KG1 (cell line): ENCODE measurements around the gene PRKAR1B.

Experiments used
- DNase-seq: peaks from one replicate; lab custom pipeline; 2025; lab: John Stamatoyannopoulos, UW

Gene PRKAR1B

GRCh38 chr7:540997-541396, 186.1 kb downstream of the PRKAR1B start:
- DNase-seq, result no peak

- DNase-seq, result no peak
Observed at GRCh38 chr7:540579-540978, 186.5 kb downstream of the PRKAR1B start.

DNA sequence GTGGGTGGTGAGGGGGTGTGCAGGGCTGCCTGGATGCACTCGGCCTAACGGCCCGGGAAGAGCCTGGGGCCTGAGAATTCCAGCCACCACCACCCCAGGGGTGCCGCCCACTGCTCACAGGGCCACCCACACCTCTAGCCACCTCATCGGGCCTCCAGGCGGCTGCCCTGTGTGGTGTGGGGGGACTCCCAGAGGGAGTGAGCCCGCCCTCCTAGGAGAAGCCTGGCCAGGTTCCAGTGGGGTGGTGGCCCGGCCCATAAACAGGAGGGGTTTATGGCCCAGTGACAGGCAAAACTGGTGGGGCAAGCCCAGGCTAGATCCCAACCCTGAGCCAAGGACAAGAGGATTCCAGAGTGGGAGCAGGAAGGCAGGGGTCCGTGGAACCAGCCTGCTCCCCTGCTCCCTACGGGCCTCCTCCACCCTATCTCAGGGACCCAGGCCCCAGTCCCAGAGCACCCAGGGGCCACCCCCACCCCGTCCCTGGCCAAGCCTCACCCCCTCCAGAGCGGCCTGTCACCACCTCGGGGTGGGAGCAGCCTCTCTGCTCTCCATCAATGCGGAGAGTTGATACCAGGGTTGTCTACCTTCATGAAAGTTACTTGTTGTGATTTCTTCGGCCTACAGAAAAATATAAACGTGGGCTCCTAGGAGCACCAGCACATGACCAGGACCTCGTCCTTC, 187.2 kb downstream of the PRKAR1B start:
- DNase-seq, result no peak

- DNase-seq, result no peak
Observed at GRCh38 chr7:538764-539685, 188.1 kb downstream of the PRKAR1B start.

- no peak for DNase-seq
Observed at GRCh38 chr7:537911-538634, 189.0 kb downstream of the PRKAR1B start.

GRCh38 chr7:536231-536630, 190.8 kb downstream of the PRKAR1B start:
- no peak for DNase-seq

DNA sequence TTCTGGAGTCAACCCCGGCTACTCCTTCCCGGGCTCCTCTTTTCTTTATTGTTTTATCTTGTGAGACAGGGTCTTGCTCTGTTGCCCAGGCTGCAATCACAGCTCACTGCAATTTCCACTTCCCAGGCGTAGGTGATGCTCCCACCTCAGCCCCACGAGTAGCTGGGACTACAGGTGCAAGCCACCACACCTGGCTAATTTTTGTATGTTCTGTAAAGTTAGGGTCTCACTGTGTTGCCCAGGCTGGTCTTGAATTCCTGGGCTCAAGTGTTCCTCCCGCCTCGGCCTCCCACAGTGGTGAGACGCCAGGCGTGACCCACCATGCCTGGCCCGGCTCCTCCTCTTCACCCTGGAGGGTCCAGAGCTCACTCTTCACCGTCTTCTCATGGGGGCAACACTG, 192.1 kb downstream of the PRKAR1B start:
- DNase-seq, result no peak

GRCh38 chr7:534075-534474, 193.0 kb downstream of the PRKAR1B start:
- DNase-seq, result no peak

- DNase-seq, result no peak
Observed at GRCh38 chr7:533266-533665, 193.8 kb downstream of the PRKAR1B start.

- DNase-seq, result no peak
Observed at GRCh38 chr7:532379-533143, 194.5 kb downstream of the PRKAR1B start.

DNA sequence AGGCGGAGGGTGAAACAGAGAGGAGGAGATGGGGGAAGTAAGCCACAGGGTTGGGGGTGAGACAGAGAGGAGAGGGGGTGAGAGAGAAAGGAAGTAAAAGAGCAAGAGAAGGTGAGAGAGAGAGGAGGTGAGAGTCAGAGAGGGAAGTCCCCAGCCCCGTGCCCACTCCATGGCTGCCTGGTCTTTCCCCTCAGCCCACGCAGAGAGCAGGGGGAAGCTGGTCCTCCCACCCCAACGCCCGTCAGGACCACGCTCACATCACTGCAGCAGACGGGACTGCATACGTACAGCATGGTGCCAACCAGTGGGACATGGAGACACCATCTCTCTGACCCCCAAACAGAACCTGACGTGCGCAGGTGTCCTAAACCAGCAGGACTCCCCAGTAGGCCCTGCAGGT, 195.3 kb downstream of the PRKAR1B start:
- DNase-seq, result no peak

DNA sequence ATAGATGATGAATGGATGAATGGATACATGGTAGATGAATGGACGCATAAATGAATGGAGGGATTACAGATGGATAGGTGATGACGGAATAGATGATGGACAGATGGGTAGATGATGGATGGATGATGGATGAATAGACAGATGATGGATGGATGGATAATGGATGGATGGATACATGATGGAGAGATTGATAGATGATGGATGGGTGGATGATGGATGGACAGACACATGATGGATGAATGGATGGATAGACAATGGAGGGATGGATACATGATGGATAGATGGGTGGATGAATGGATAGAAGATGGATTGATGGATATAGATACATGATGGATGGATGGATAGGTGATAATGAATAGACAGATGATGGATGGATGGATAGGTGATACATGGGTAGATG, 198.6 kb downstream of the PRKAR1B start:
- DNase-seq, result no peak

DNA sequence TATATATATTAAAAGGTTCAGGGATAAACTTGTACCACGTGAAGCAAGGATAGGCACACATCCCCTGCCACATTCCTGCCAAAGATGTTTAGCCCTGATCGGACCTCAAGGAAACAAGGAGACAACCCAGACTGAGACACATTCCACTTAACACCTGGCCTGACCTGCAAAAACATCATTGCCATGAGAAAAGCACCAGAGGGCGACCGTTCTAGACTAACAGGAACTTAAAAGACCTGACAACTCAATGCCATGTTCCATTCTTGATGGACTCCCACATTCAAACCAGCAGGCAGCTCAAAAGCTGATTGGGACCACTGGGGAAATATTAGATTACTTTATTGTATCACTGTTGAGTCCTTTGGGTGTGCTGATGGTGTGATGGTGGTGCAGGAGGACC, 199.4 kb downstream of the PRKAR1B start:
- DNase-seq, result no peak

- DNase-seq, result no peak
Observed at GRCh38 chr7:526460-527034, 200.5 kb downstream of the PRKAR1B start.

- no peak for DNase-seq
Observed at GRCh38 chr7:525740-526139, 201.3 kb downstream of the PRKAR1B start.

DNA sequence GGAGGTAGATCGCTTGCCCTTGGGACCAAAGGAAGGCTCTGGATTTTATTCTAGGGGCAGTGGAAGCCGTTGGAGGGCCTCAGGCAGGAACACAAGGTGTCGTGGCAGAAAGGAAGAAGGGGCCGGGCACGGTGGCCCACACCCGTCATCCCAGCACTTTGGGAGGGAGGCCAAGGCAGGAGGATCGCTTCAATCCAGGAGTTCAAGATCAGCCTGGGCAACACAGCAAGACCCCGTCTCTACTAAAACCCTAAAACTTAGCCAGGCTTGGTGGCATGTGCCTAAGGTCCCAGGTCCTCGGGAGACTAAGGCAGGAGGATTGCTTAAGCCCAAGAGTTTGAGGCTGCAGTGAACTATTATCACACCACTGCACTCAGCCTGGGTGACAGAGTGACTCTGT, 202.3 kb downstream of the PRKAR1B start:
- DNase-seq, result no peak

DNA sequence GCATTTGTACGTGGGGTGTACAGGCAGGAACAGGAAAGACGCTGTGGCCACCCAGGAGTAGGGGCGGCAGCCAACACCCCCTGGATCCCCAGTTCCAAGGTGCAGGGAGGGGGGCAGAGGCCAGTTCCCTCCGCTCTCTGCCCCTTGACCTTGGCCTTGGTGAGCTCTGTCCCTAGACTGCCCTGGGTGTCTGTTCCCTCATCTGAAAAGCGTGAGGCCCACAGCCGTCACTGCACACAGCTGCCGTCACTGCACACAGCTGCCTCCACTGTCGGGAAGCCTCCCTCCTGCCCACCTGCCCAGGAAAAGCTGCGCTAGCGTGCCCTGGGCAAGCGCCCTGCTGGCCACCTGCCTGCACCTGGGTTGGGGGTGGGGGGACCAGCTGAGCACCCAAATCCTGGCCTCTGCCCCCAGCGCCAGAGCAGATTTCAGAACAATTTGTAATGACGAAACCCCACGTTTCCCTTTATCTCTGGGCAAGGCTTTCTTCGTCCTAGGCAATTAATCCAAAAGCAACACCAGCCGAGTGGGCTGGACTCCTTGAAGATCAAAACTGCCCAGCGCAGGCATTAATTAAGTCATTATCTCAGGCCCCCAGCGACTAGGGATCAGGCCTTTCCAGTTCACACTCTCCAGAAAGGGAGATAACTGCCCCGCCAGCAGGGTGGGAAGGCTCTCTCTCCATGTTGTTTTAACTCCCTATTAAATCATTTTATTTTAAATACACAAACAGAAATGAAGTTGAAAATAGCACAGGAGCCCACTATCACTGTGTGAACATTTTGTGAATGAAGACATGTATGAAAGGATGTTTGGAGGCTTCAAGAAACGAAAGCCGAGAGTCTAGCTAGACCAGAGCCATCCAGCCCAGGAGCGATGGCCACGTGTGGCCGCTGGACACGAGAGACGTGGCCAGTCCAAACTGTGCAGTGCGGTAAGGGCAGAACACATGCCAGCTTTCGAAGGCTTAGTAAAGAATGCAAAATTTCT, 203.4 kb downstream of the PRKAR1B start:
- DNase-seq, result no peak

GRCh38 chr7:522951-523314, 204.1 kb downstream of the PRKAR1B start:
- DNase-seq, result no peak

GRCh38 chr7:522071-522950, 204.8 kb downstream of the PRKAR1B start:
- no peak for DNase-seq
